Renal cortex interstitium (tissue), 11 donors: Measurements from ENCODE around the gene PCDH20. TPM values are rescaled to one million over a fixed set of nuclear protein-coding genes. Genes with fewer than 3 reads are reported as not detected.
"Not testable (repeated sequence)": the region's sequence is repeated elsewhere in the genome, so short reads cannot be mapped to it uniquely, and the experiment has no call there.

ENCODE experiments used
- DNase-seq, 11 donors: peaks; one replicate each; pipeline ENCODE4 v3.0.0-alpha.2; 2013; ENCODE audit warnings: low read depth in 9 of 11, low spot score in 4 of 11; ENCODE audit errors: extremely low read depth in 1 of 11
- polyA plus RNA-seq, 3 donors: library from polyadenylated mRNA; unstranded; fragments of 120-200 nt; gene quantifications; one replicate each; pipeline ENCODE4 v1.2.1, GENCODE V29; 2013; ENCODE audit not compliant: insufficient read length in 3 of 3

PCDH20 gene
- polyA plus RNA-seq, 3 donors = 5.4 to 7.5 (median 6.1) TPM

- DNase-seq = no peak
Measured at GRCh38 chr13:61370520-61370919, 45.1 kb downstream of the PCDH20 start.

DNA sequence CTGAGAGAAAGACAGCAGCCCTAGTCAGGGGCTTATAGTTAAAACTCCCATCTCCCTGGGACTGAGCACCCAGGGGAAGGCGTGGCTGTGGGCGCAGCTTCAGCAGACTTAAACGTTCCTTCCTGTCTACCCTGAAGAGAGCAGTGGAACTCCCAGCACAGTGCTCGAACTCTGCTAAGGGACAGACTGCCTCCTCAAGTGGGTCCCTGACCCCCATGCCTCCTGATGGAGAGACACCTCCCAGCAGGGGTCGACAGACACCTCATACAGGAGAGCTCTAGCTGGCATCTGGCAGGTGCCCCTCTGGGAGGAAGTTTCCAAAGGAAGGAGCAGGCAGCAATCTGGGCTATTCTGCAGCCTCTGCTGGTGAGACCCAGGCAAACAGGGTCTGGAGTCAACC is 51.0 kb downstream of the PCDH20 start:
- not testable (repeated sequence) for DNase-seq

DNA sequence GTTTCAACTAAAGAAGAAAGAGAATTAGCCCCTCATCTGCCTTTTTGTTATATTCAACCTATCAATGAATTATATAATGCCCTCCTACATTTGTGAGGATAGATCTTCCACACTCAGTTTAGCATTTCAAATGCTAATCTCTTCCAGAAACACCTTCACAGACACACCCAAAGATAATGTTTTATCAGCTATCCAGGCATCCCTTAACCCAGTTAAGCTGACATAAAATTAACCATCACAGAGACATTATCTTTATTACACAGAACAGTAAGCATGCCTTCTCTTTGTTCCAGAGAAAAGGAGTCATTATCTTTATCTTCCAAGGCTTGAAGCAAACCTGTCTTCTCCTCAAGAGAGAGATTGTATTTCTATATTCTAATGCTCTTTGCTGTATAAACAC is 53.1 kb downstream of the PCDH20 start:
- no peak for DNase-seq
